CD14-positive monocyte (primary cell): ENCODE results near the gene CTDP1. TPM values are rescaled to one million over a fixed set of nuclear protein-coding genes. Genes with fewer than 3 reads are reported as not detected.

ENCODE experiments used
- DNase-seq, 3 donors: peaks; one replicate each; pipeline ENCODE4 v3.0.0-alpha.2; 2011 to 2022
- H2AFZ ChIP-seq: 2 replicates; pipeline ENCODE4 v1.6.0; 2012; ENCODE audit warnings: mild to moderate bottlenecking, low read depth, low read length, inconsistent platforms; ENCODE audit not compliant: insufficient read depth, poor library complexity, severe bottlenecking
- H3K27ac ChIP-seq, 2 donors: 1 replicate in 1 of 2; 2 replicates in 1 of 2; pipeline ENCODE4 v1.5.1; 2012 to 2013; ENCODE audit warnings: low read length in 2 of 2, control low read depth in 1 of 2, inconsistent platforms in 1 of 2, low read depth in 1 of 2, mild to moderate bottlenecking in 1 of 2
- H3K27me3 ChIP-seq, 2 donors: one replicate each; pipeline versions ENCODE4 v1.6.0 to v1.6.1; 2011 to 2013; ENCODE audit warnings: low read length in 2 of 2; ENCODE audit not compliant: control insufficient read depth in 2 of 2, insufficient read depth in 2 of 2
- H3K36me3 ChIP-seq, 2 donors: replicated peaks in 1 of 2; 1 replicate in 1 of 2; 2 replicates in 1 of 2; pipeline versions ENCODE4 v1.5.1 to v1.6.1; 2012 to 2013; ENCODE audit warnings: low read length in 2 of 2, control low read depth in 1 of 2, inconsistent platforms in 1 of 2, mild to moderate bottlenecking in 1 of 2; ENCODE audit not compliant: insufficient read depth in 2 of 2, control insufficient read depth in 1 of 2
- H3K4me1 ChIP-seq, 2 donors: 1 replicate in 1 of 2; 2 replicates in 1 of 2; pipeline versions ENCODE4 v1.5.1 to v1.6.1; 2012 to 2013; ENCODE audit warnings: low read length in 2 of 2, control low read depth in 1 of 2, inconsistent platforms in 1 of 2, mild to moderate bottlenecking in 1 of 2, moderate library complexity in 1 of 2; ENCODE audit not compliant: insufficient read depth in 2 of 2, control insufficient read depth in 1 of 2
- H3K4me2 ChIP-seq: replicated peaks from 2 replicates; pipeline ENCODE3; 2012; ENCODE audit warnings: low read length, moderate library complexity, mild to moderate bottlenecking; ENCODE audit not compliant: poor library complexity, severe bottlenecking; ENCODE audit errors: extremely low read depth
- H3K4me3 ChIP-seq, 3 experiments: fragments of 200-600 bp in 1 of 3; sonication (generic) in 1 of 3; replicated peaks in 1 of 3; 1 replicate in 2 of 3; 2 replicates in 1 of 3; pipeline ENCODE4 v1.5.1; 2011 to 2013; ENCODE audit warnings: low read length in 3 of 3, mild to moderate bottlenecking in 3 of 3, control low read depth in 2 of 3, low read depth in 2 of 3, inconsistent platforms in 1 of 3, moderate library complexity in 1 of 3
- H3K79me2 ChIP-seq: 2 replicates; pipeline ENCODE4 v1.6.0; 2012; ENCODE audit warnings: mild to moderate bottlenecking, control low read depth, inconsistent platforms, low read length, moderate library complexity; ENCODE audit not compliant: insufficient read depth
- H3K9ac ChIP-seq: 2 replicates; pipeline ENCODE4 v1.6.0; 2017; ENCODE audit warnings: low read length, mild to moderate bottlenecking; ENCODE audit not compliant: insufficient read depth, poor library complexity, severe bottlenecking
- H3K9me3 ChIP-seq, 2 donors: replicated peaks in 1 of 2; 1 replicate in 1 of 2; 2 replicates in 1 of 2; pipeline versions ENCODE4 v1.5.1 to v1.6.1; 2012 to 2013; ENCODE audit warnings: low read length in 2 of 2, control low read depth in 1 of 2; ENCODE audit not compliant: control insufficient read depth in 1 of 2, insufficient read depth in 1 of 2
- H4K20me1 ChIP-seq: 2 replicates; pipeline ENCODE4 v1.6.0; 2012; ENCODE audit warnings: mild to moderate bottlenecking, low read length, control low read depth, moderate library complexity; ENCODE audit not compliant: insufficient read depth
- H3K27ac Mint-ChIP-seq, 7 donors: one replicate each; pipeline ENCODE4 v1.8.0; 2020; ENCODE audit warnings: mild to moderate bottlenecking in 7 of 7, mixed read lengths in 7 of 7, moderate library complexity in 6 of 7, inconsistent platforms in 2 of 7
- H3K27me3 Mint-ChIP-seq, 3 donors: one replicate each; pipeline ENCODE4 v1.8.0; 2021 to 2022; ENCODE audit warnings: low read depth in 3 of 3, mild to moderate bottlenecking in 3 of 3, mixed read lengths in 3 of 3, moderate library complexity in 3 of 3, inconsistent platforms in 1 of 3
- H3K36me3 Mint-ChIP-seq, 2 donors: one replicate each; pipeline ENCODE4 v1.8.0; 2020; ENCODE audit warnings: mixed read lengths in 2 of 2, inconsistent platforms in 1 of 2, mild to moderate bottlenecking in 1 of 2
- H3K4me1 Mint-ChIP-seq: one replicate; pipeline ENCODE4 v1.8.0; 2020; ENCODE audit warnings: mild to moderate bottlenecking, mixed read lengths
- H3K4me3 Mint-ChIP-seq, 2 donors: one replicate each; pipeline ENCODE4 v1.8.0; 2020; ENCODE audit warnings: mild to moderate bottlenecking in 2 of 2, mixed read lengths in 2 of 2, moderate library complexity in 1 of 2
- H3K9me3 Mint-ChIP-seq, 7 donors: one replicate each; pipeline ENCODE4 v1.8.0; 2020 to 2022; ENCODE audit warnings: mixed read lengths in 7 of 7, mild to moderate bottlenecking in 6 of 7, moderate library complexity in 6 of 7, inconsistent platforms in 2 of 7
- CTCF ChIP-seq: fragments of 200-600 bp; IDR thresholded peaks from one replicate; pipeline ENCODE4 v1.8.0; 2022; ENCODE audit warnings: antibody characterized with exemption, mild to moderate bottlenecking
- WGBS: methylation state at CpG from one replicate; pipeline ENCODE4 v1.1.5; 2013; ENCODE audit warnings: missing lambda C conversion rate; ENCODE audit not compliant: insufficient coverage; 5-methylcytosine and 5-hydroxymethylcytosine counted together
- intact Hi-C, 2 donors: fragments of 100-400 bp; cut with micrococcal nuclease; formaldehyde crosslinking; loops; one replicate each; pipeline versions ENCODE4 v1.15.0 to v1.15.1; 2023
- polyA plus RNA-seq, 3 donors: library from polyadenylated mRNA; depleted of rRNA in 1 of 3; unstranded in 2 of 3; stranded (reverse) in 1 of 3; fragments of 300-500 nt in 2 of 3; fragments of >200 nt in 1 of 3; fragmentation: Illumina TruSeq in 2 of 3; gene quantifications; 1 replicate in 2 of 3; 2 replicates in 1 of 3; pipeline ENCODE4 v1.2.3, GENCODE V29; 2012 to 2021

CTDP1 gene
- polyA plus RNA-seq, 3 donors: 9.1 to 13.9 (median 9.1) TPM

- Histone ChIP-seq H3K9ac (no peak overlapping the region), H3K4me2 (no peak overlapping the region), H3K27me3 (no peaks in the 10 kb centered on the region), H3K27ac (no peak overlapping the region), H3K4me1 (no peaks in the 10 kb centered on the region), H3K36me3 (no peaks in the 10 kb centered on the region), H3K9me3 (peaks cover 5 to 12% of the 10 kb centered on the region in 2 donors), H3K79me2 (no peaks in the 10 kb centered on the region), H4K20me1 (no peaks in the 10 kb centered on the region), H3K4me3 (no peak overlapping the region), H2AFZ (no peak overlapping the region)
- intact Hi-C loops: loop anchor here in 1 of 2 donors (10.0 kb wide), 1 partner anchor 62 kb away; no protein-coding TSS in a partner anchor
- DNase-seq: no peak
- WGBS: 93% methylated on average over 25 of the region's 31 CpGs
- H3K36me3 Mint-ChIP-seq: no peaks in the 10 kb centered on the region
- no peaks in the 10 kb centered on the region for H3K4me1 Mint-ChIP-seq
- peaks cover 4 to 16% (median 9%) of the 10 kb centered on the region in 7 donors for H3K9me3 Mint-ChIP-seq
- no peak overlapping the region for H3K27ac Mint-ChIP-seq
- peaks cover 1 to 17% (median 13%) of the 10 kb centered on the region in 3 donors for H3K27me3 Mint-ChIP-seq
- no peak overlapping the region for H3K4me3 Mint-ChIP-seq
- no peak for TF ChIP-seq CTCF
These were observed 93.5 kb downstream of the CTDP1 start for GRCh38 chr18:79772865-79773696.

GRCh38 chr18:79774111-79774510 is 94.5 kb downstream of the CTDP1 start:
- TF ChIP-seq CTCF: no peak
- no peak overlapping the region for H3K4me3 ChIP-seq
- no peaks in the 10 kb centered on the region for H3K27me3 ChIP-seq
- H3K9me3 ChIP-seq: peaks cover 5 to 12% of the 10 kb centered on the region in 2 donors
- H3K9me3 Mint-ChIP-seq: peaks cover 3 to 16% (median 5%) of the 10 kb centered on the region in 7 donors
- H3K36me3 Mint-ChIP-seq: no peaks in the 10 kb centered on the region
- H2AFZ ChIP-seq: no peak overlapping the region
- no peak for DNase-seq
- H3K4me1 ChIP-seq: no peaks in the 10 kb centered on the region
- H3K4me3 Mint-ChIP-seq: no peak overlapping the region
- no peaks in the 10 kb centered on the region for H4K20me1 ChIP-seq
- H3K4me1 Mint-ChIP-seq: no peaks in the 10 kb centered on the region
- H3K36me3 ChIP-seq: no peaks in the 10 kb centered on the region
- H3K9ac ChIP-seq: no peak overlapping the region
- H3K79me2 ChIP-seq: no peaks in the 10 kb centered on the region
- 89% methylated on average over 14 of the region's 18 CpGs for WGBS
- no peak overlapping the region for H3K4me2 ChIP-seq
- no peak overlapping the region for H3K27ac ChIP-seq
- H3K27me3 Mint-ChIP-seq: peaks cover 1 to 22% (median 16%) of the 10 kb centered on the region in 3 donors
- intact Hi-C loops: loop anchor here in 1 of 2 donors (10.0 kb wide), 1 partner anchor 61 kb away; no protein-coding TSS in a partner anchor
- H3K27ac Mint-ChIP-seq: peak overlapping the region in 1 of 7 donors; percentile 31
